A549 (cell line): ENCODE data around the gene CFAP410.

Experiments
- BHLHE40 ChIP-seq: IDR thresholded peaks from 2 replicates; pipeline ENCODE4 v1.6.1; 2012; ENCODE audit warnings: low read depth, low read length, inconsistent platforms
- POLR2A ChIP-seq: IDR thresholded peaks from 2 replicates; pipeline ENCODE4 v1.6.1; 2012; ENCODE audit warnings: mild to moderate bottlenecking, low read length
- TF ChIP-seq, protein P1 (sequence below): IDR thresholded peaks from 2 replicates; pipeline ENCODE4 v1.6.1; 2012
- TF ChIP-seq, protein P2 (sequence below): fragments of >200 bp; sonication (Bioruptor Twin); formaldehyde crosslinking; IDR thresholded peaks from 3 replicates; pipeline ENCODE4 v1.5.1; 2016

DNA sequence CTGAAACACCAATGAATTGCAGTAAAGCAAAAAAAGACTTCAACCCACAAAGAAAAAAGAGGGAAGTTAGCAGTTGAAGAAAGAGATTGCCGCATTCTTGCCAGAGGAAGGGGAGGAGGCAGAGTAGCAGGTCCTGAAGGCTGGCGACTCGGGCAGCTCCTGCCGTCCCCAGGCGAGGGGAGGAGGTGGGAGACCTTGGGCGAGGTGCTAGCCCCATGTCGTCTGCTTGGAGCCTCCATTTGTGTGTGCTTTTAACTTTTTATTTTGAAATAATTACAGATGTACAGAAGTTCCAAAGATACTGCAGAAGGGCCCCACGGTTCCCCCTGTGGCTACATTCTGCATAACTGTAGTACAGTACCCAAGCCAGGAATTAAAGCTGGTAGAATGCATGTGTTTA lies 21.0 kb upstream of the CFAP410 start:
- TF ChIP-seq, protein P1, sequence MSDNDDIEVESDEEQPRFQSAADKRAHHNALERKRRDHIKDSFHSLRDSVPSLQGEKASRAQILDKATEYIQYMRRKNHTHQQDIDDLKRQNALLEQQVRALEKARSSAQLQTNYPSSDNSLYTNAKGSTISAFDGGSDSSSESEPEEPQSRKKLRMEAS: no peak
- TF ChIP-seq POLR2A (no peak), BHLHE40 (no peak)
- TF ChIP-seq, protein P2, sequence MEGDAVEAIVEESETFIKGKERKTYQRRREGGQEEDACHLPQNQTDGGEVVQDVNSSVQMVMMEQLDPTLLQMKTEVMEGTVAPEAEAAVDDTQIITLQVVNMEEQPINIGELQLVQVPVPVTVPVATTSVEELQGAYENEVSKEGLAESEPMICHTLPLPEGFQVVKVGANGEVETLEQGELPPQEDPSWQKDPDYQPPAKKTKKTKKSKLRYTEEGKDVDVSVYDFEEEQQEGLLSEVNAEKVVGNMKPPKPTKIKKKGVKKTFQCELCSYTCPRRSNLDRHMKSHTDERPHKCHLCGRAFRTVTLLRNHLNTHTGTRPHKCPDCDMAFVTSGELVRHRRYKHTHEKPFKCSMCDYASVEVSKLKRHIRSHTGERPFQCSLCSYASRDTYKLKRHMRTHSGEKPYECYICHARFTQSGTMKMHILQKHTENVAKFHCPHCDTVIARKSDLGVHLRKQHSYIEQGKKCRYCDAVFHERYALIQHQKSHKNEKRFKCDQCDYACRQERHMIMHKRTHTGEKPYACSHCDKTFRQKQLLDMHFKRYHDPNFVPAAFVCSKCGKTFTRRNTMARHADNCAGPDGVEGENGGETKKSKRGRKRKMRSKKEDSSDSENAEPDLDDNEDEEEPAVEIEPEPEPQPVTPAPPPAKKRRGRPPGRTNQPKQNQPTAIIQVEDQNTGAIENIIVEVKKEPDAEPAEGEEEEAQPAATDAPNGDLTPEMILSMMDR: no peak
